PC-3 (cell line): ENCODE results near the gene DIPK1C.

Source experiments
- CTCF ChIP-seq: fragments of 300-600 bp; sonication (generic); conservative IDR thresholded peaks from 2 replicates; pipeline ENCODE4 v1.5.1; 2017; ENCODE audit warnings: antibody characterized with exemption, low read depth, mild to moderate bottlenecking, low read length
- EZH2 ChIP-seq: fragments of 300-600 bp; sonication (generic); IDR thresholded peaks from one replicate; pipeline ENCODE4 v1.6.1; 2017; ENCODE audit warnings: antibody characterized with exemption, mild to moderate bottlenecking, low read length; ENCODE audit not compliant: unreplicated experiment
- EZH2phosphoT487 ChIP-seq: fragments of 300-600 bp; sonication (generic); IDR thresholded peaks from 2 replicates; pipeline ENCODE4 v1.6.1; 2018; ENCODE audit warnings: mild to moderate bottlenecking, antibody characterized with exemption, low read length, borderline replicate concordance

- TF ChIP-seq CTCF = no peak
- TF ChIP-seq EZH2 = no peak
- TF ChIP-seq EZH2phosphoT487 = no peak
Observed at GRCh38 chr18:74429096-74429495, 28.0 kb downstream of the DIPK1C start.
